Activated naive CD8-positive, alpha-beta T cell treated with anti-CD3 and anti-CD28 coated beads, Interleukin-2, amount 50 U/mL, for 16 hours (primary cell): Measurements from ENCODE around the gene YPEL5.

Source experiments
- DNase-seq: peaks from one replicate; pipeline ENCODE4 v3.0.0-alpha.2; 2020; ENCODE audit warnings: low read depth, low spot score

The YPEL5 gene

DNA sequence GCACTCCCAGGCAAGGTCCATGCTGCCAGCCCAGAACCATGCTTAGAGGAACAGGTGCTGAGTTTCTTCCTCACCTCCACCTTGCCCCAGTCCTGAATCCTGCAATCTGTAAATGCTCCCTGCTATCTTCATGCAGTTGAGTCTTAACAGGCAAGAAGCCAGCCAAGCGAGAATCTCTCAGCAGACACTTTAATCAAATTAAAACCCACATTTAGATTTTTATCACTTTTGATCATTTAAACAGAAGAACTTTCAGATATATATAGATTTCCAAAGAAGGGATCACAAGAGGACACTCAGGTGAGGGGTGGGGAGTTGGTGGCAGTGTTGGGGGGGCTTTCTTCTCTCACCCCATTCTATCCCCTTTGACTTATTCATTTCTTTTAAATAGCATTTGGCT lies 58.6 kb downstream of the YPEL5 start:
- no peak for DNase-seq

DNA sequence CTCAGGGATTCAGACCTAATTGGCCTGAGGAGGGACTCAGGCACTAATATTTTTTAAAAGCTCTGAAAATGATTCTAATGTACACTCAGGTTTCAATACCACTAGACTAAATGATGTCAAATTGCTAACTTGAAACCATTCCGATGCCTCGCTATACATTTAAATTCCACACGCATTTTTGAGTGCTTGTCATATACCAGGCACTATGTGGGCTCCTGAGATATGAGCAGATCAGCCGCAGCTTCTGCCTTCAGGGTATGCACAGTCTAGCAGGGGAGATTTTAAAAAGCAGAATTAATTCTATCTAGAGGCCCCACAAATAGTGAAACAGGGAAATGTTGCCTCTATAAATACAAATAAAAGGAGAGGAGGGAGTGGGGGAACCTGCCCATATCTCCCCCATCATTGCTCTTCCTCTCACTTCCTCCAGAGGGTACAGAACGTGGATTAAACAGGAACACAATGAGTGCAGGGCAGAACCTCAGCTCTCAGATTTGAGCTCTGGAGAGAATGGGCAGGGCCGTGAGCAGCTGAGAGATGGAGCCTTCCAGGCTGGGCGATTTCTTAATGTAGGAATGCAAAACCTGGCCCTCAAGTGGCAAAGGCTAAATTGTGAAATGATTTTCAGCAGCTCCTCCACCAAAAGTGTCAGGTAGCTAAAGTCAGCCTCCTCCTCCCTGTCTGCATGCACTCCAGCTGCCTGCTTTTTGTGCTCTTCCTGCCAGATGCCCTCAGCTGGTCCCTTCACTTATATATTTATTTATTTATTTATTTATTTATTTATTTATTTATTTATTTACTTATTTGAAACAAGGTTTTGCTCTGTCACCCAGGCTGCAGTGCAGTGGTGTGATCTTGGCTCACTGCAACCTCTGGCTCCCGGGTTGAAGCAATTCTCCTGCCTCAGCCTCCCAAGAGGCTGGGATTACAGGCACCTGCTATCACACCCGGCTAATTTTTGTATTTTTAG lies 59.9 kb downstream of the YPEL5 start:
- DNase-seq, result no peak

DNA sequence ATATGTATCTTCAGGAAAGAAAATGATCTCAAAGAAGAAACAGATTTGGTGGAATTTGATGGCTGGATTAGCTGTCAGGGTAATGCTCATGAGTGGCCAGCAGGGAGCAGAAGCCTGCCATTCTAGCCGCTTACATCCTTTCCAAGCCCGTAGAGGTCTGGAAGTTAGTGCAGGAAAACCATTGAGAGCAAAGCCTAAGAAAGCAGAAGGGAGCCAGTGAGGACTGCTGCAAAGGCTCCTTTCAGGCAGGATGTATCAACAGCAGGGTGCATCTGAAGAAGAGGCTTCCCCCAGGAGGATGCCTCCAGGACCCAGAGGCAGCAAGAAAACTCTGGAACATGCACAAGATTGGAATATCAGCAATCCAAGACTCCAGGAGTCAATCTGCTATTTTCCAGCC lies 61.6 kb downstream of the YPEL5 start:
- no peak for DNase-seq

DNA sequence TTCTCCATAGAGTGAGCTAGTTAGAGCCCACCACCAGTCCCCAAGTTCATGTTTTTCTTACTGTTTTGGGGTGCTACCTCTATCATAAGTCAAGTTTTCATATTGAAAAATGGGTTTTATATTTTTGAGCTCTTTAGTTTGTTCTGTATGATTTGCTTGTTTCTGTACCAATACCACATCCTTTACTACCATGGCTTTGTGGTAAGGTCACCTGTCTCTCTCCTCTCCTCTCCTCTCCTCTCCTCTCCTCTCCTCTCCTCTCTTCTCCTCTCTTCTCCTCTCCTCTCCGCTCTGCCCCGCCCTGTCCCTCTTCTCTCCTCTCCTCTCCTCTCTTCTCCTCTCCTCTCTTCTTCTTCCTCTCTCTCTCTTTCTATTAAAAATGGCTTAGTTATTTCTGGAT lies 62.4 kb downstream of the YPEL5 start:
- DNase-seq, result no peak
